SK-N-SH (cell line): Measurements from ENCODE around the gene METAP1. TPM values are rescaled to one million over a fixed set of nuclear protein-coding genes. Genes with fewer than 3 reads are reported as not detected.

Experiments
- CTCF ChIA-PET: fragments of 300-600, 350-600 bp; formaldehyde crosslinking; extraction: SDS; loops from one replicate; lab custom pipeline; 2021; lab: Yijun Ruan, JAX
- POLR2A ChIA-PET: fragments of 350-600 bp; sonication (Branson Sonifier 250); formaldehyde crosslinking; extraction: SDS; loops from one replicate; lab custom pipeline; 2020; ENCODE audit warnings: antibody characterized with exemption, inconsistent platforms; lab: Yijun Ruan, JAX
- DNase-seq: peaks from one replicate; pipeline ENCODE4 v3.0.0; 2012
- H2AFZ ChIP-seq: fragments of 200-600 bp; sonication (generic); 2 replicates; pipeline ENCODE4 v1.8.1; 2016; ENCODE audit warnings: antibody characterized with exemption, mild to moderate bottlenecking, low read depth
- H3F3A ChIP-seq: fragments of 200-600 bp; sonication (generic); replicated peaks from 2 replicates; pipeline ENCODE3; 2016; ENCODE audit warnings: antibody characterized with exemption, mild to moderate bottlenecking; ENCODE audit not compliant: insufficient read depth
- H3K27ac ChIP-seq, 2 experiments: fragments of 200-500 bp in 1 of 2; fragments of 200-600 bp in 1 of 2; sonication (Bioruptor generic) in 1 of 2; sonication (generic), shearing (Covaris generic) in 1 of 2; 2 replicates each; pipeline versions ENCODE4 v1.5.1 to v1.6.1; 2014 to 2016; ENCODE audit warnings: low read depth in 2 of 2, inconsistent platforms in 1 of 2, low read length in 1 of 2, mild to moderate bottlenecking in 1 of 2, mixed read lengths in 1 of 2
- H3K27me3 ChIP-seq: fragments of 200-600 bp; sonication (generic), shearing (Covaris generic); 2 replicates; pipeline ENCODE4 v1.6.1; 2016; ENCODE audit warnings: mixed run types; ENCODE audit not compliant: insufficient read depth
- H3K36me3 ChIP-seq, 2 experiments: fragments of 200-500 bp in 1 of 2; fragments of 200-600 bp in 1 of 2; sonication (Bioruptor generic) in 1 of 2; sonication (generic) in 1 of 2; replicated peaks in 1 of 2; 2 replicates each; pipeline versions ENCODE3 to v1.5.1; 2014 to 2016; ENCODE audit warnings: low read length in 1 of 2, mild to moderate bottlenecking in 1 of 2; ENCODE audit not compliant: insufficient read depth in 2 of 2, control insufficient read depth in 1 of 2
- H3K4me1 ChIP-seq, 2 experiments: fragments of 200-500 bp in 1 of 2; fragments of 200-600 bp in 1 of 2; sonication (Bioruptor generic) in 1 of 2; sonication (generic), shearing (Covaris generic) in 1 of 2; 2 replicates each; pipeline versions ENCODE4 v1.5.1 to v1.6.1; 2014 to 2016; ENCODE audit warnings: low read depth in 1 of 2, low read length in 1 of 2, mixed run types in 1 of 2; ENCODE audit not compliant: insufficient read depth in 2 of 2, control insufficient read depth in 1 of 2
- H3K4me2 ChIP-seq: fragments of 200-600 bp; sonication (generic), shearing (Covaris generic); 2 replicates; pipeline ENCODE4 v1.6.1; 2017; ENCODE audit warnings: mixed run types
- H3K4me3 ChIP-seq, 2 experiments: fragments of 200-500 bp in 1 of 2; fragments of 200-600 bp in 1 of 2; sonication (Bioruptor generic) in 1 of 2; sonication (generic), shearing (Covaris generic) in 1 of 2; 2 replicates each; pipeline versions ENCODE4 v1.5.1 to v1.8.1; 2014 to 2016; ENCODE audit warnings: low read depth in 2 of 2, inconsistent platforms in 1 of 2, low read length in 1 of 2, mild to moderate bottlenecking in 1 of 2, mixed read lengths in 1 of 2, moderate library complexity in 1 of 2
- H3K79me2 ChIP-seq: fragments of 200-600 bp; sonication (generic); 2 replicates; pipeline ENCODE4 v1.8.1; 2017; ENCODE audit warnings: mild to moderate bottlenecking; ENCODE audit not compliant: insufficient read depth
- H3K9ac ChIP-seq: fragments of 200-600 bp; sonication (generic); 2 replicates; pipeline ENCODE4 v1.6.1; 2017; ENCODE audit warnings: mixed run types
- H3K9me2 ChIP-seq: fragments of 200-600 bp; sonication (generic); 2 replicates; pipeline ENCODE4 v1.6.1; 2017; ENCODE audit warnings: mixed run types
- H3K9me3 ChIP-seq: fragments of 200-600 bp; sonication (generic); 2 replicates; pipeline ENCODE4 v1.6.1; 2017; ENCODE audit warnings: mixed run types, mild to moderate bottlenecking, moderate library complexity
- H4K20me1 ChIP-seq: fragments of 200-600 bp; sonication (generic); 2 replicates; pipeline ENCODE4 v1.6.1; 2017; ENCODE audit warnings: mild to moderate bottlenecking, mixed run types; ENCODE audit not compliant: insufficient read depth
- CHD2 ChIP-seq: fragments of 150-350 bp; IDR thresholded peaks from 2 replicates; pipeline ENCODE4 v1.6.1; 2018; ENCODE audit warnings: low read length; ENCODE audit not compliant: partially characterized antibody
- CTCF ChIP-seq: fragments of 200-600 bp; sonication (generic); IDR thresholded peaks from 2 replicates; pipeline ENCODE4 v1.6.1; 2017; ENCODE audit warnings: antibody characterized with exemption, mild to moderate bottlenecking, moderate library complexity
- EP300 ChIP-seq, 2 experiments: IDR thresholded peaks; 2 replicates each; pipeline versions ENCODE4 v1.4.0 to v1.6.1; 2012; ENCODE audit warnings: borderline replicate concordance in 1 of 2, low read depth in 1 of 2, low read length in 1 of 2
- FOSL2 ChIP-seq: IDR thresholded peaks from 2 replicates; pipeline ENCODE4 v1.4.0; 2012; ENCODE audit warnings: low read depth, mild to moderate bottlenecking, moderate library complexity, borderline replicate concordance
- FOXJ3 ChIP-seq: sonication (generic); formaldehyde crosslinking; IDR thresholded peaks from 2 replicates; pipeline ENCODE4 v1.5.1; 2020; ENCODE audit warnings: mild to moderate bottlenecking, missing genetic modification reagents
- FOXM1 ChIP-seq: IDR thresholded peaks from 2 replicates; pipeline ENCODE4 v1.4.0; 2012; ENCODE audit warnings: low read depth, mild to moderate bottlenecking
- GABPA ChIP-seq: IDR thresholded peaks from 2 replicates; pipeline ENCODE4 v1.4.0; 2012; ENCODE audit warnings: low read depth, mild to moderate bottlenecking
- GATA2 ChIP-seq: sonication (generic); formaldehyde crosslinking; IDR thresholded peaks from 2 replicates; pipeline ENCODE4 v1.5.0; 2020; ENCODE audit warnings: mild to moderate bottlenecking, missing genetic modification reagents
- IRF3 ChIP-seq: fragments of 150-350 bp; IDR thresholded peaks from 2 replicates; pipeline ENCODE4 v1.6.1; 2016; ENCODE audit warnings: mild to moderate bottlenecking, low read depth, low read length
- JUND ChIP-seq: IDR thresholded peaks from 2 replicates; pipeline ENCODE4 v1.4.0; 2012
- MXI1 ChIP-seq: IDR thresholded peaks from 2 replicates; pipeline ENCODE4 v1.6.1; 2012; ENCODE audit warnings: mild to moderate bottlenecking, low read depth, low read length, improper control_type of control experiment
- NFIC ChIP-seq: IDR thresholded peaks from 2 replicates; pipeline ENCODE4 v1.4.0; 2012; ENCODE audit warnings: borderline replicate concordance
- NRF1 ChIP-seq: IDR thresholded peaks from 2 replicates; pipeline ENCODE4 v1.6.1; 2012; ENCODE audit warnings: low read depth, mild to moderate bottlenecking, low read length
- RAD21 ChIP-seq: IDR thresholded peaks from 2 replicates; pipeline ENCODE4 v1.6.1; 2012; ENCODE audit warnings: mild to moderate bottlenecking, low read length
- RCOR1 ChIP-seq: fragments of 150-350 bp; IDR thresholded peaks from 2 replicates; pipeline ENCODE4 v1.6.1; 2017; ENCODE audit warnings: antibody characterized with exemption, low read length
- SIN3A ChIP-seq: IDR thresholded peaks from 2 replicates; pipeline ENCODE4 v1.6.1; 2012; ENCODE audit warnings: low read depth, mild to moderate bottlenecking, low read length, moderate library complexity, borderline replicate concordance
- SMC3 ChIP-seq: IDR thresholded peaks from 2 replicates; pipeline ENCODE4 v1.6.1; 2012; ENCODE audit warnings: low read depth, low read length, improper control_type of control experiment
- TAF1 ChIP-seq: IDR thresholded peaks from 2 replicates; pipeline ENCODE4 v1.6.1; 2012; ENCODE audit warnings: low read depth, mild to moderate bottlenecking, low read length, moderate library complexity, borderline replicate concordance
- TEAD4 ChIP-seq: IDR thresholded peaks from 2 replicates; pipeline ENCODE4 v1.4.0; 2012; ENCODE audit warnings: mild to moderate bottlenecking, borderline replicate concordance; ENCODE audit not compliant: insufficient read depth
- USF1 ChIP-seq: IDR thresholded peaks from 2 replicates; pipeline ENCODE4 v1.4.0; 2012; ENCODE audit warnings: low read depth, borderline replicate concordance
- USF2 ChIP-seq: fragments of 150-350 bp; IDR thresholded peaks from 2 replicates; pipeline ENCODE4 v1.6.1; 2017; ENCODE audit warnings: antibody characterized with exemption, low read length, low read depth, borderline replicate concordance
- ZBTB33 ChIP-seq: IDR thresholded peaks from 2 replicates; pipeline ENCODE4 v1.4.0; 2012; ENCODE audit warnings: low read depth, borderline replicate concordance
- WGBS: methylation state at CpG from one replicate; pipeline ENCODE4 v1.1.6; 2017; ENCODE audit warnings: low lambda C conversion rate; 5-methylcytosine and 5-hydroxymethylcytosine counted together
- polyA plus RNA-seq, 3 experiments: library from polyadenylated mRNA; depleted of rRNA; stranded (reverse); fragments of >200 nt; gene quantifications; 2 replicates each; pipeline ENCODE4 v1.2.3, GENCODE V29; 2012

The METAP1 gene
- polyA plus RNA-seq, 1 of the 3 experiments (the other 2 are of a cell fraction), result 41.0 TPM

- H3K27me3 ChIP-seq, result no peaks in the 10 kb centered on the region
- no peak overlapping the region for H3K4me3 ChIP-seq
- 94% methylated on average over 1 of the region's 1 CpG for WGBS
- peak overlapping the region in 1 of 2 experiments; percentile 34; a peak in 1 of 4 replicates for H3K27ac ChIP-seq
- no peak overlapping the region for H3K9ac ChIP-seq
- no peaks in the 10 kb centered on the region for H4K20me1 ChIP-seq
- ChIA-PET POLR2A (no interaction called here), CTCF (interaction anchor here (0.6 to 1.3 kb wide), 4 partner anchors 17 to 362 kb away, joined by 3 to 4 read pairs (median 3); no protein-coding TSS in a partner anchor)
- H2AFZ ChIP-seq, result no peak overlapping the region
- DNase-seq, result no peak
- no peaks in the 10 kb centered on the region for H3K36me3 ChIP-seq
- peaks cover 0 to 6% of the 10 kb centered on the region in 2 experiments; a peak in 1 of 4 replicates for H3K4me1 ChIP-seq
- H3K4me2 ChIP-seq, result no peak overlapping the region
- TF ChIP-seq CHD2, result no peak
- TF ChIP-seq NRF1, result no peak
- no peak for TF ChIP-seq USF1
- TF ChIP-seq CTCF, result no peak
- no peak for TF ChIP-seq FOXJ3
- TF ChIP-seq EP300 (IDR thresholded peaks at IDR 0.05; ENCODE audit: borderline replicate concordance in 1 of 2, low read depth in 1 of 2, low read length in 1 of 2), result no peak
- TF ChIP-seq GATA2, result no peak
- TF ChIP-seq, all 33 proteins: peak for 0
- Histone ChIP-seq H3K9me3 (no peaks in the 10 kb centered on the region), H3F3A (peaks cover 5% of the 10 kb centered on the region), H3K79me2 (no peaks in the 10 kb centered on the region), H3K9me2 (no peaks in the 10 kb centered on the region)
Measured at GRCh38 chr4:99100876-99101275, 105.4 kb downstream of the METAP1 start.

- 90% methylated on average over 2 of the region's 2 CpGs for WGBS
- CTCF ChIA-PET, result no interaction called here
- no peak for TF ChIP-seq NRF1
- TF ChIP-seq SIN3A, result no peak
- TF ChIP-seq GABPA, result no peak
- no peak for TF ChIP-seq USF2
- no peak for TF ChIP-seq ZBTB33
- TF ChIP-seq EP300 (IDR thresholded peaks at IDR 0.05; ENCODE audit: borderline replicate concordance in 1 of 2, low read depth in 1 of 2, low read length in 1 of 2), result no peak
- TF ChIP-seq JUND, result no peak
- no peak for TF ChIP-seq TEAD4
- no peak for TF ChIP-seq GATA2
- TF ChIP-seq FOXM1, result no peak
- no peak for TF ChIP-seq SMC3
- TF ChIP-seq RCOR1, result no peak
- no peak for TF ChIP-seq MXI1
- TF ChIP-seq FOSL2, result no peak
- no peak for TF ChIP-seq RAD21
- no peak for TF ChIP-seq NFIC
- TF ChIP-seq IRF3, result no peak
- TF ChIP-seq TAF1, result no peak
Measured at GRCh38 chr4:99102634-99103033, 107.1 kb downstream of the METAP1 start.

More at GRCh38 chr4:99102634-99103033, 107.1 kb downstream of the METAP1 start:
- H2AFZ ChIP-seq, result no peak overlapping the region
- no peak for DNase-seq
- no peak overlapping the region for H3K27ac ChIP-seq
- H3K79me2 ChIP-seq, result no peaks in the 10 kb centered on the region
- no peaks in the 10 kb centered on the region for H3K9me2 ChIP-seq
- no peaks in the 10 kb centered on the region for H3K9me3 ChIP-seq
- H3K9ac ChIP-seq, result no peak overlapping the region
- peaks cover 5% of the 10 kb centered on the region for H3F3A ChIP-seq
- H3K4me2 ChIP-seq, result no peak overlapping the region
- H3K4me1 ChIP-seq, result peaks cover 0 to 6% of the 10 kb centered on the region in 2 experiments; a peak in 1 of 4 replicates
- POLR2A ChIA-PET, result no interaction called here
- H3K4me3 ChIP-seq, result no peak overlapping the region
- H3K27me3 ChIP-seq, result no peaks in the 10 kb centered on the region
- no peaks in the 10 kb centered on the region for H4K20me1 ChIP-seq
- no peaks in the 10 kb centered on the region for H3K36me3 ChIP-seq
